NAMALWA (cell line): ENCODE measurements around the gene SCAMP1.

Source experiments
- DNase-seq: peaks from one replicate; pipeline ENCODE4 v3.0.0-alpha.2; 2015; ENCODE audit warnings: low spot score

The SCAMP1 gene

DNA sequence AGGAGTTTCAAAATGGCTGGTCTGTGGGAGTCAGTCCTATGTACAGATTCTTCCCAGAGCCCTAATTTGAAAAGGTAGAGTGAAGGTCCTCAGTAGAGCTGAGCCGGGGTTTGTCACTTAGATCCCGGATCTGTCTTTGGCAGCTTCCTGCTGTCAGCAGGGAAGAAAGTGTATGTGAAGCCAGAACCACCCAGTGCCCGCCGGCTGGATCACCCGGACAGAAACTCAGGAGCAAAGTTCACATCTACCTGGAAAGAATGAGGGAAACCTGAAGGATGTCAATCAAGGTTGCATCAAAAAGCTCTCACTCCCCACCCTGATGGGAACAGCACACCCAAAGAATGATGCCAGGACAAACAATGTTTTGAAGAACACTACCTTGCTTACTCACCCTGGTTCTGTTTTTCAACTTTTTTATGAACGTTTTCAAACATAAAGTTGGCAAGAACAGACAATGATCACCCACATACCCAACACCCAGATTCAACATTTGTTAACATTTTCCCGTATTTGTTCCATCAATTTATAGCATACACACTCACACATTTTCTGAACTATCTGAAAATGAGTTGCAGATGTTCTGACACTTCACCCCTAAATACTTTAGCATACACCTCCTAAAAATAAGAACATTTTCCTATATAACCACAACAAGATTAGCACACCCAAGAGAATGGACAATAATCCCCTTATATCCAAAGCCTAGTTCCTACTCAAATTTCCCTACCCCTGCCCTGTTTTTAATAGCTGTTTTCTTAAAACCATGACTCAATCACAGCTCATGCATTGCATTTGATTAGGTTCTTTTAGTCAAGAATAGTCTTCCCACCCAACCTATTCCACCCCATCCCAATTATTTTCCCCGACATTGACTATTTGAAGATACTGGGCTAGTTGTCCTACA lies 154.3 kb downstream of the SCAMP1 start:
- DNase-seq = no peak

DNA sequence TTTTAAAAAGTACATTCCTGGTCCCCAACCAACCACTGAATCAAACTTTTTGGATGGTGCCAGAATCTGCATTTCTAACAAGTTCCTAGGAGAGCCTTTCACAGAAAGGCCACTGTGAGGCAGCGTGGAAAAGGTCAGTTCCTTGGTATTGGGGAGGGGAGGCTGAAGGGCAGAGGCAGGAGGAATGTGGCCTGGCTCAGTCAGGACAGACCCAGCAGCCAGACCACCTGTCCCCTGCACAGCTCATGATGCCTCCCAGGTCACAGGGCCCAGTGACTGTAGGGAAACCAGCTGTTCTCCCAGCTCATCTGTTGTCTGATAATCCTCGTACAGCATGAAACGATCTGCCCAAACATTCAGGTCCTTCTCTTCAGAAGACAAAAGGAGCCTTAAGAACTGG lies 155.3 kb downstream of the SCAMP1 start:
- no peak for DNase-seq

DNA sequence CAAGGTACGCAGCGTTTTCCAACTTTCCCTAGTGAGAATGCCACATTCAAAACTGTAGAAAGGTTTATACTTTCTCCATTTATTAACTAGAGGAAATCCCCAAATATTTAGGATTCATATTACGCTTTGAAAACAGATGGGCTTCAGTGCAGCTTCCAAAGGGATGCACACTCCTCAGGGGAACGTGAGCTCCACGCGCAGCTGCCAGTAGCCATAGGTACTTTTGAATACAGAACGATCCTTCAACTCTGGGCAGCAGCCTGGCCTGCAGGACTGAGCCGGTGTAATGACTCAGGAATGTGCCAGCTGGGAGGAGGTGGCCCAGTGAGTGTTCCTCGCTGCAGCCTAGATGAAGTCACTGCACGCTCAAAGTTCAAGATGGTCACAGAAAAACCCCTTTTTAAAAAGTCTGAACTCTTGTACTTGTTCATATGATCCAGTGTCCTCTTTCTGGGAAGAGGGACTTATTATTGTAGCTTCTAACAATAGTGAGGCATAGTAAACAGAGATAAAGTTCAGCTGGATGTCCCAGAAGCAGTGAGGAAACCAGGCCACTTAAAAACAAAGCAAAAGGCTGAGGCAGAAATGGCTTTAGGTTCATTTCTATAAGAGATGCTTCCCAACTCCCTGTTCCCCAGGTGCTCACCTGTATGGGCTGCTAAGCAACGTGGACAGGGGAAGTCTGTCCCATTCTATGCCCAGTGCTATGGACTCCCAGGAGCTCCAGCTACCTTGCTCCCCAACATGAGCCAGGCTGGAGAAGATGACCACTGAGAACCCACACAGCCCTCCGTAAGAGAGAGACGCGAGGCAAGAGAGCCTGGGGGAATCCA lies 158.2 kb downstream of the SCAMP1 start:
- DNase-seq = no peak

DNA sequence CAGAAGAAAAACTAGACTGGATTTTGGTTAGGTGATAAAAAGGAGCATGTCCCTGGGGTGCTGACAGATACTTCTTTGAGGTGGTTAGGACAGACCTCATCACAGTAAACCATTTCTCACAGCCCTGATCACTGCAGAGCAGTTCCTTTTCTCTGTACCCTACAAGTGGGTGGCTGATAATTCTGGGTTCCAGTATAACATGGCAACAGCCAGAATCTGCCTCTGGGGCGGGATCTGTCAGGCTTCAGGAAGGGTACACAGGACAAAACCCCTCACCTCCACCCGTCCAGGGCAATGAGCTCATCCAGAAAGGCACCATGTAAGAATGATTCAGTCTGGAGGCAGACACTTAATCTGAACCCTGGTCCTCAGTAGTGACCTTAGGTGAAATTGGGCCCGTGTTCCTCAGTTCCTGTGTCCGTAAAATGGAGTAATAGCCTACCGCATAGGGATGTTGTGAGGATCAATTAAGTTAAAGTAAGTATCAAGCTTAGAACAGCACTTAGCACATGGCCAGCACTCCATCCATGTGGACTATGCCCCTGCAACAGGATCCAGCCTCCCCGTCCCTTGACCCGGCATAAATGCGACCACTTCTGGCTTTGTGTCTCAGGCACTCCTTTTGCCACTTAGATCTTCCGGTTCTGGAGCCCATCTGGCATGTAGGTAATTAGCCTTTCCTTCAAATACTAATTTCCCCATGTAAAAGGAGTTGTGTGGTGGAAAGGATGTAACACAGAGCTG lies 159.0 kb downstream of the SCAMP1 start:
- DNase-seq = no peak

DNA sequence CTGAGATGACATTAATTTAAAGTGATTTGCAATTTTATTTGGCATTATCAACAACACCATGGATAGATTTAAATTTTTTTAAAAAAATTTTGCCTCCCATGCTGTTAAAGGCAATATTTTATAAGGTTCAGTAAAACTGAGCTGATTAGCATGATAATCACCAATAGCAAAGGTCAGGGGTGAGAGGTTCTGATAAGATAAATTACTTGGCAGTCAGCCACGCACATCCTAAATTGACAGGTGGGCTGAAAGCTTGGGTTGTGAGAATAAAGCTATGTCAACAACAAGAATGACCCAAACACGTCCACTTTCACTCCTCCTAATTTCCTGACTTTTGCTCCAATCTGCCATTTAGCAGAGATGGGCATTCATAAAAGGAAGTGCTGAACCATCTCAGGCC lies 161.0 kb downstream of the SCAMP1 start:
- DNase-seq = no peak

DNA sequence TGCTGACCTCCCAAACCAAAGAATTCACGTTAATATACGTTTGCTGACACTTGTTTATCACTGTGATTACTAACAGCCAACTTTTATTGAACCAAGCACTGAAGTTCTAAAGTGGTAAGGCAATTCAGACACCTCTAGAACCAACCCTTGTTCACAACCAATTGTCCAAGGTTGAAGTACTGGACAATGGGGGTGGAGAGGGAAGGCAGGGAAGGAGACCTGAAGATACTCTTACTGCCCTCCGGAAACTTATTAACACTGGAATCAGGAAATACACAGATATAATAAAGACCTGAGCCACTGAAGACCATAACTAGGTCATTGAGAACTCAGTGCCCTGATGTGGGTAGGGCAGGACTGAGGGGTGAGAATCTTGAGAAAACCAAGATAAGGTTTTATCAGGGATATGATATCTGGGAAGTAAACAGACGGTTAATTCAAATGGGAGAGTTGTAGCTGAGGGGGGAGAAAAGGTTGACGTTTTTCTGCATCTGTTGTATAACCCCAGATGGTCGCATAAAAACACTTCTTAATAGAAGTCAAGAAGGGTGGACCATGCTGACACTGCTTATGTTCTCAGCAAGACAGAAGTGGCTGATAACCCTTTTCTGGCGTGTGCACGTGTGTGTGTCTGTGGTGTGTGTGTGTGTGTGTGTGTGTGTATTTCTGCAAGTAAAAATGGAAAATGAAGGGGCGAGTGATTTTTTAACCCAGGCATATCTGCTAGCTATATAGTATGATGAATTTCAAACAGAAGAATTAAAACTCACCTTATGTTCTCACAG lies 162.3 kb downstream of the SCAMP1 start:
- DNase-seq = no peak

DNA sequence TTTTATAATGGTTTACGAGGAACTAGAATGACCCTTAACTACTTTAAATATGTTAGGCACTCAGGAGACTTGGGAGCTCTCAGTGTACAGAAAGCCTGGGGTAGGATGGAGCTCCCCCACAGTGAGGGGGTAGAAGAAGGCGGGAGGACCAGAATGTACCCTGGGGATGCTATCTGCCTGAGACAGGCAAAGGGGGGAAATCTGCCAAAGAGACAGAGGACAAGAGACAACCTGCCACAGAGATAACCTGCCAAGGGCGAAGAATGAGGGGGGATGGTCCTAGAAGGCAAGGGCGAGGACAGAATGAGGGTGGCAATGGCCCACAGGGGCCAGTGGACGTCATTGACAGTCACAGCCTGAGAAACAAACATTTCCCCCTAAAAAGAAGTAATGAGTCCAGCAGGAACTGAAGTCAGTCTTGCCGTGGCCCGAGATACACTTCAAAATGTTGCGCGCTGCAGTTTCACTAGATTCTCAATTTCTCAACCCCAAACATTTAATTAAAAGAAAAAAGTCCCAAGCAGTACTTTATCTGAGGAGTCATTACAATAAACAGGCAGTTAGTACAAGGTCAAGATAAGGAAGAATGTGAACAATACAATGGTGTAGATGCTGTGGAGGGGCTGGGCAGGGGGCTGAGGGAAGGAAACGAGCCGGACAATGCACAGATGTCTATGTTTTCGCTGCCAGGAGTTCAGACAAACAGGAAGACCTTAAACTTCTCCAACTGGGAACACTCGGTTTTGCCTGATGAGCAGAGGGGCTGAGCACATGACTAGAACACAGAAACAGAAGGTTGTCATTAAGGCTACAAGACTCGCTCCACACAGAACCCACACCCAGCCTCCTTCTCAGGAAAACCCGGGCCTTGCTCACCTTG lies 163.1 kb downstream of the SCAMP1 start:
- no peak for DNase-seq

DNA sequence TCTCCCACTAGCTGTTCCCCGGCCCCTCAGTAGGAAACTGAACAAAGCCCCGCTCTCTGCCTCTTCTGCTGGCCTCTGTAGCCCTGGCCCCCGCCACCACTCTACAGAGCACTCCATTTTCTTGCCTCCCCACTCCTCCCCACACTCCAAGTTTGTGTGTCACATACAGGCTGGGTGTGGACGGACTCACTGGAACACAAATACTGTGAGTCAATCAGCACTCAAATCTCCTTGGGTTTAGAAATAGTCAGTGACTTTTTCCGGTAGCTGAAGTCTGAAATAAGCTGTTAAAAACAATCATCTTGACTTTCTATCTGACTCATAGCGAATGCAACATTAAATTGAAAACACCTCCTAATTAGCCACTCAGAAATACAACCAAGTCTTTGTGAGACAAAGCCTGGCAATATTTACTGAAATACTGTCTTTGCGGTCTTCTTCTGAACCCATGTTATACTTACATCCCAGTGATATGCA lies 165.7 kb downstream of the SCAMP1 start:
- no peak for DNase-seq

DNA sequence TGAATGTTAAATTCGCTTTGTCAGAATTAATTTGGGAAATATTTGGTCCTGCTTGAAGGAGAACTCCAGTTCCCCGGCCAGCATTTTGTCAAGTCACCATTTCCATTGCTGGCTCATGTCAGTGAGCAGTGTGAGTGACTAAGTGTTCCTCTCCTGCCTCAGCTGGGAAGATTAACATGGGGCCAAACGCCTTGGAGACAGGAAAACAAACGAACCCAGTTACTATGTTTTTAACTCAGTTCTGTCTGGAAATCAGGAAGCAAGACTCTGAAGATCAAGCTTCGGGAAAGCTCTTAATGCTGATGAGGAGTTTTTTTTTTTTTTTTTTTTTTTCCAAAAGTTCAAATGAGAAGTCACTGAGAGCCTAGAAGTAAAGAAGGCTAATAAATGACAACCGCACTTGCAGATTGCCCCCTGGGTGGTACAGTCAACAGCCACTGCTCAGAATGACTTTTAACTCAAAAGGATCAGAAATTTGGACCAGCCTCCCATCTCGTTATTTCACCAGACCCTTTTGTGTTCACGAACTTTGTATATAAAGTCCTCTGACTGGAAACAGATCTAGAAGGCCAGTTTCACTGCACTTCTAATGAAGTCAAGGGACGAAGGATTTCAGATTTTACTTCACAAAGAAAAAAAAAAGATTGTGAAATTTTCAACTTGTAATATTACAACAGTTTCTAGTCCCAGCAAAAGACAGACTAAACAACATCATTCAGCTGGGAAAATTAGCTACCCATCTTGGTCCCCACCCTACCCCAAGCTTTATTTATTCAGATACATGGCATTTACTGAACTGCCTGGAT lies 166.8 kb downstream of the SCAMP1 start:
- no peak for DNase-seq

DNA sequence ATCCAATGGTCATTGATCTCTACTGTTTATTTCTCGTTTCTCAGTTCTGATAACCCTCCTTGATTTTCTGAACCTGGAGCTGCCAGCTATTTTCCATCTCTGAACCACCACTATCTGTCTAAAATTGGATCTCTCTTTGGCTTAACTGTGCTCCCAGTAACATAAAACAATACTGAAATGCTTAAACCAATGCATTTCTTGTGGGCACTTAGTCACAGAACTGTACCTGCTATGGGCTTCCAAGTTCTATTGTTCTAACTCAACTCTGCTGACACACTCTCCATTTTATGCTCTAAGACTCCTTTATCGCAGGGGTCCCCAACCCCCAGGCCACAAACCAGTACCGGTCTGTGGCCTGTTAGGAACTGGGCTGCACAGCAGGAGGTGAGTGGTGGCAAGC lies 167.5 kb downstream of the SCAMP1 start:
- DNase-seq = no peak
